CD4-positive, alpha-beta T cell treated with Interleukin-6 for 4 hours (primary cell): ENCODE results near the gene NSUN6.
"Not testable (repeated sequence)": the region's sequence is repeated elsewhere in the genome, so short reads cannot be mapped to it uniquely, and the experiment has no call there.

Source experiments
- DNase-seq: peaks from one replicate; pipeline ENCODE4 v3.0.0-alpha.2; 2020; ENCODE audit warnings: mixed read lengths

Gene NSUN6

DNA sequence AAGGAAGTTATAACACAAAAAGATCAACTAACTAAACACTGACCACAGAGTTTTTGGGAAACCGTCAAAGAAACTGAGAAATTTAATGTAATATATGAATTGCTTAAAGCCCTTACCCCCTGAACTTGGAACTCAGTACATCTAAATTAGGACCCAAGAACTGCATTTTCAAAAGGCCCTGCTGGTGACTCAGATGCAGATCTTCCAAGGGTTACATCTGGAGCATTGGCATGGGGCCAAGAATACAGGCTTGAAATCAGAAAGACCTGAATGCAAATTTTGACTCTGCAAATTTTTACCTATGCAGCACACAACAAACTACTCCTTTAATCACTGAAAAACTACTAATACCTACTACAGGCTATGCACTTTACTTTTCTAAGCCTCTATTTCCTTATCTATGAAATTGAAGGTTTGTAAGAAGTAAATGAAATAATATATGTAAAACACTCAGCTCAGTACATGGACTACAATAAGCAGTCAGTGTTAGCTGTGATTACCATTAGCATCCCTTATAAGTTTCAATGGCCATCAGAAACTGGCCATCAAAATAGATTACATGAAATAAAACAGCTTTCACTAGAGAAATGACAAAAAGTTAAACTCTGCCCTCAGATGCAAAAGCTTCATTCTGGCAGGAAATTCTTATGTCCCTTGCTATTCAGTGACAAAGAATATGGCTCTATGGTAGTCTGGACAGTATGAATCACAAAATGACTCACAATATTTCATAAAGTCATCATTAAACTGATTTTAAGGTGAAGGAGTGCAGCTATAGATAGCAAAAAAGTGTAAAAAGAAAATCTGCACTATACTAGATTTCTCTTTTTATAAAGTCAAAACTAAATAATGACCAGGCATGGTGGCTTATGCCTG is 43.6 kb downstream of the NSUN6 start:
- no peak for DNase-seq

DNA sequence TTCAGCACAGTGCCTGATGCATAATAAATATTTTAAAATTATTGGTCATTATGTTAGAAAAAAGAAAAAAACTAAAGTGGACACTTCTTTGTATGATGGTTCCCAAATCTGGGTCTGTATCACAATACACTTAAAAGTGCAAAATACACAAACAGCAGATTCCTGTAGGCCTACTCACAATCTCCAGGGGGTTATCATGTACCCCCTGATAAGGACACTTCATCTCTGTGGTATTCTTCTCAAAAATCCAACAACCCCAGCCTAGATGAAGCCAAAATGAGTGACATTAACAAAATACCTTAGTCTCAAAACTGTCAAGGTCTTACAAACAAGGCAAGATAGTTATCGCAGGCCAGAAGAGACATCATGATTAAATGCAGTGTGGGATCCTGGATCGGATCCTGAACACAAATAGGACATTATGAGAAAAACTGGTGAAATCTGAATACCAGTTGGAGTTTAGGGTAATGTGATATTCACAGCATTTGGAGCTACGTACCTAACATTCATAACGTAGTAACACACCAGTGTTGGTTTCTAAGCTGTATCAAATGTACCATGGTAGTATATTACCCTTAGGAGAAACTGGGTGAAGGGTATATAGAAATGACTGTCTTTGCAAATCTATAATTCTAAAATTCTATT is 45.2 kb downstream of the NSUN6 start:
- DNase-seq, result no peak

DNA sequence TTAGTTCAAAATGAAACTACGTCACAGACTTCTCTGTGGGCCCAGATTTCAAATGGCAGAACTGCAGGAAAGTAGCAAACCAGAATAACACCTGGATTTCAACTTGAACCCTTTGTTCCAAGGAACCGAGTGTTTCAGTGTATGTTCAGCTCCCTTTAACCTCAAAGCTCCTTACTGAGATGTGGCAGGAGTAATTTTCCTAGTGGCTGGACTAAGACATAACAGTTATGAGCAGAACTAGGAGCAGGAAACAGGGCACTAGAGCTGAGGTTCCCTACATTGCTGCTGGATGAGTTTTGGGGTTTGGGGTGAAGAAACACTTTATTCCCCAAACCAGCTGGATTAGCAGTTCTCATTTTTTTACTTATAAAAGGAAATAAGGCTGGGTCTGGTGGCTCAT is 50.1 kb downstream of the NSUN6 start:
- no peak for DNase-seq

DNA sequence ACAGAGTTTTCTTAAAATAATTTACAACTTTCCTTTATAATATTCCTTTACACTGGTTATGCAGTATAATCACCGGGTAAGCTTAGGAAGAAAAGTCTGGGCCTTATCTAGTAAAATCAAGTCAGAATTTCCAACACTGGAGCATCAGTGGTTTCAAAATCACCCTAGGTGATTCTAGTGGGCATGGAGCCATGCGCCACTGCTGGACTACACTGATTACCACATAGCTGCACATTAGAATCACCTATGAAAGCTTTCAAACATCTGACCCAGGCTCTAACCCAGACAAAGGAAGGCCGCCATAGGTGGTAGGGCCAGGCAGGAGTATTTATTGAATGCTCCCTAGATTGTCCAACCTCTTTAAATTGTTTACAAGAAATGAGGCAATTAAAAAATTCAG is 52.0 kb downstream of the NSUN6 start:
- no peak for DNase-seq

DNA sequence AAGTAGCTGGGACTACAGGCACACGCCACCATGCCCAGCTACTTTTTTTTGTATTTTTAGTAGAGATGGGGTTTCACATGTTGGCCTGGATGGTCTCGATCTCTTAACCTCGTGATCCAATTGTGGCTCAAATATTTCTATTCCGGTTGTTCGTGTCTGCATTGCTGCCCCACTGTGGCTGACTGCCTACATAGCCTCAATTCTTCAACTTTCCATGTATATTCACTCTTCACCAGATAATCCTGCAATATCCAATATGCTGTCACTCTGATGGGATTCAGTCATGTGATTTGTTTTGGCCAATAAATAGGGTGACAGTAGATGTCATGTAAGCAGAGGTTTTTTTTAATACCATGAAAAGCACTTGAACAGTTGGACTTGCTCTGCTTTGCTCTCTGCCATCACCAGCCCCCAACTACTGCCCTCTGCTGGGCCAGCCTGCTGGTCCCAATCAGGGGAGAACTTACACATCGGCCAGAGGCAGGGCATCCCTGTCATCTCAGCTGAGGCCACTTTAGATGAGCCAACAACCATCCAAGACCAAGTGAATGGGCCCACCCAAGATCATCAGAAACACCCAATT is 56.7 kb downstream of the NSUN6 start:
- DNase-seq, result no peak

DNA sequence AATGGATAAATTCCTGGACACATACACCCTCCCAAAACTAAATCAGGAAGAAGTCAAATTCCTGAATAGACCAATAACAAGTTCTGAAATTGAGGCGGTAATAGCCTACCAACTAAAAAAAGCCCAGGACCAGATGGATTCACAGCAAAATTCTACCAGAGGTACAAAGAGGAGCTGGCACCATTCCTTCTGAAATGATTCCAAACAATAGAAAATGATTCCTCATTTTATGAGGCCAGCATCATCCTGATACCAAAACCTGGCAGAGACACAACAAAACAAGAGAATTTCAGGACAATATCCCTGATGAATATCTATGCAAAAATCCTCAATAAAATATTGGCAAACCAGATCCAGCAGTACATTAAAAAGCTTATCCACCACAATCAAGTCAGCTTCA is 60.2 kb downstream of the NSUN6 start:
- not testable (repeated sequence) for DNase-seq

DNA sequence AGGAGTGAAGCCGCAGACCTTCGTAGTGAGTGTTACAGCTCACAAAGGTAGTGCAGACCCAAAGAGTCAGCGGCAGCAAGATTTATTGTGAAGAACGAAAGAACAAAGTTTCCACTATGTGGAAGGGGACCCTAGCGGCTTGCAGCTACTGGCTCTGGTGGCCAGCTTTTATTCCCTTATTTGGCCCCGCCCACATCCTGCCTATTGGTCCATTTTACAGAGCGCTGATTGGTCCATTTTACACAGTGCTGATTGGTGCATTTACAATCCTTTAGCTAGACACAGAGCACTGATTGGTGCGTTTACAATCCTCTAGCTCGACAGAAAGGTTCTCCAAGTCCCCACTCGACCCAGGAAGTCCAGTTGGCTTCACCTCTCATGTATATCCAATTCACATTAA is 64.8 kb downstream of the NSUN6 start:
- not testable (repeated sequence) for DNase-seq

DNA sequence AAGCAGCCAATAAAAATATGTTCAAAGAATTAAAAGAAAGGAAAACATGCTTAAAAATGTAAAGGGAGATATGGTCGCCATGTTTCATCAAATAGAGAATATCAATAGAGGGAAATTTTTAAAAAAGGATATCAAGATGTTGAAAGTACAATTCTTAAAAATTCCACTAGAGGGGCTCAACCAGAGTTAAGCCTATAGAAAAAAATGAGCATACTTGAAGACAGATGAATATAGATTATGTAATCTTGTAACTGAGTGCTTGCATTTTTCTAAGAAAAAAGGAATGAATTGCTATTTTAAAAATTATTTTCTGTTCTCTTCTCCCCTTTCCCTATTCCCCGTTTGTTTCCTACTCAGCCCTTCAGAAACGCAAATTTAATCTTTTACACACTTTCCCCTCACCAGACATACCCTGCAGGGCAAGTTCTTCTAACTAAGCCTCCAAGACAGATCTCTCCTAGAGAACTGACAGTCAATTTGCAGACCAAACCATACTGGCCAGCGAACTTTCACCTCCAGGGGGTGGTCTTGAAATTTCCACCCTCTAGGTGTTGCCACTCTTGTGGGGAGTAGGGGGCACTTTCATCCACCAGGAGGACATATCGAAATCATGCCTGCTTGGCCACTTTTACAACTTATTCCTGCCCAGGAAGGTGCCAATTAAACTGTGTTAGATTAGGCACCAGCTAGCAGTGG is 67.7 kb downstream of the NSUN6 start:
- no peak for DNase-seq

DNA sequence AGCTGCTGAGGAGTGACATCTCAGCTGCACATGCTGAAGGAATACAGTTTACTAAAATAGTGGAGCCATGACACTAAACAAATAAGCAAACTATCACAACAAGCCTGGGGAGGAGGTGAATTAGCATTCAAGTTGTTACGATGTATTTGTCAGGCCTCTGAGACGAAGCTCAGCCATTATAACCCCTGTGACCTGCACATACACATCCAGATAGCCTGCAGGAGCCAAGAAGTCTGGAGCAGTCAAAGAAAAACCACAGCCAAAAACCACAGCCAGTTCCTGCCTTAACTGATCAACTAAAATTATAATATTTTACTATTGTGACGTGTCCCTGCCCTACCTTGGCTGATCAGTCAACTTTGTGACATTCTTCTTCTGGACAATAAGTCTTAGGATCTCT is 68.6 kb downstream of the NSUN6 start:
- DNase-seq, result no peak

DNA sequence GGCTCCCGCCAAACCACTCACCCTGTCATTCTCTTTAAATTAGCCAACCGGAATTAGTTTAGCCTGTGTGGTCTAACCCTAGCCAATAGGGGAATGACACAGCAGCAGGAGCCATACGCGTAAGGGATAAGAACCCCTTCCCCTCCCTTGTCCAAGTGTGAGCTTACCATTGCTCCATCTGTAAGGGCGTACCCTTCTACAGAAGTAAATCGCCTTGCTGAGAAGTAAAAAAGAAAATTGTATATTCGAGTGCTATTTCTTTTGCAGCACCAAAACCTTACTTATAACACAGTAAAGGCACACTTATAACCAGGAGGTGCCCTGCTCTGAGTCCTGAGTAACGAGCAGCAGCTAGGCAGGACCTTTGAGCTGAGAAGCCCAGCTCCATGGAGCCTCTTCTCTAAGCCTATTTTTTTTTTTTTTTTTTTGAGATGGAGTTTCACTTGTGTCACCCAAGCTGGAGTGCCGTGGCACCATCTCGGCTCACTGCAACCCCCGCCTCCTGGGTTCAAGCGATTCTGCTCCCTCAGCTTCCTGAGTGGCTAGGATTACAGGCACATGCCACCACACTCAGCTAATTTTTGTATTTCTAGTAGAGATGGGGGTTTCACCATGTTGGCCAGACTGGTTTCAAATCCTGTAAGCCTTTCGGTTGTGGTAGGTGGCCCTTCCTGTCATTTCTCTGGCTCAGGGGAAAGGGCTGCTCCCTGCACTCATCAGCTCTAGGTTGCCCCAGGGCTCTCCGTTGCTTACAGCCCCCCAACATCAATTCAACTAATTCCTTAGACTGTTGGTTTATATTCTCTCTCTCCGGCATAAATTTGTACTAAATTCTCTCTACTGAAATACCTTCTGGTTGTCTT is 73.3 kb downstream of the NSUN6 start:
- no peak for DNase-seq

DNA sequence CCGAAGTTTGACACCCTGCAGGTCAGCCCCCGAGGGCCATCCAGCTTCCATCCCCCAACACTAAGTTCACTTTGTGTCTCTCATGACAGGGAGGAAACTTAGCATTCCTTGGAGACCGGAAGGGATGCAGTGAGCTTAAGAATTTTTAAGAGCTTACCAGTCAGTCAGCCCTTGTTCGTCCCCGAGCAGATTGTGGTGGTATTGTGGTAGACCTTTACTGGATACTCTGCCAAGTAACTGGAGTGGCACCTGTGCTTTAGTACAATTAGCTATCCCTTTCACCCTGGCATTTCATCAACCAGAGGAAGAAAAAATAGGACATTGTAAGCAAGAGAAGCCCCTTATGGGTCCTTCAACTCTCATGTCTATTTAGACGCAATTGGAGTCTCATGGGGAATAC is 74.8 kb downstream of the NSUN6 start:
- DNase-seq, result no peak

DNA sequence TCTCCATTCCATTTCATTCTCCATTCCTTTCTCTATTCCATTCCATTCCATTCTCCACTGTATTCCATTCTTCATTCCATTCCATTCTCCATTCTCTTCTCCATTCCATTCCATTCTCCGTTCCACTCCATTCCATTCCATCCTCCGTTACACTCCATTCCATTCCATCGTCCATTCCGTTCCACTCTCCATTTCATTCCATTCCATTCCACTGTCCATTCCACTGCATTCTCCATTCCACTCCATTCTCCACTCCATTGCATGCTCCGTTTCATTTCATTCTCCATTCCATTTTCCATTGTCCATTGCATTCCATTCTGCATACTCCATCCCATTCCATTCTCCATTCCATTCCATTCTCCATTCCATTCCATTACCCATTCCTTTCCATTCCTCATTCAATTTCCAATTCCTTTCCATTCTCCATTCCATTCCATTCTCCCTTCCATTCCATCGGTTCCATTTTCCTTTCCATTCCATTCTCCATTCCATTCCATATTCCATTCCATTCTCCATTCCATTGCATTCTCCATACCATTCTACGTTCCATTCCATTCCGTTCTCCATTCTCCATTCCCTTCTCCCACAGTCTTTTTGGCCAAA is 78.3 kb downstream of the NSUN6 start:
- no peak for DNase-seq

DNA sequence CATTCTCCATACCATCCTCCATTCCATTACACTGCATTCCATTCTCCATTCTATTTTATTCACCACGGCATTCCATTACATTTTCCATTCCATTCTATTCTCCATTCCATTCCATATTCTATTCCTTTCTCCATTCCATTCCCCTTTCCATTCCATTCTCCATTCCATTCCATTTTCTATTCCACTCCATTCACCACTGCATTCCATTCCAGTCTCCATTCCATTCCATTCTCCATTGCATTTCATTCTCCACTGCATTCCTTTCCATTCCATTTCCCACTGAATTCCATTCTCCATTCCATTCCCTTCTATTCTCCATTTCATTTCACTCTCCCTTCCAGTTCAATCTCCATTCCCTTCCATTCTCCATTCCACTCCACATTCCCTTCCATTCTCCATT is 79.6 kb downstream of the NSUN6 start:
- DNase-seq, result no peak

DNA sequence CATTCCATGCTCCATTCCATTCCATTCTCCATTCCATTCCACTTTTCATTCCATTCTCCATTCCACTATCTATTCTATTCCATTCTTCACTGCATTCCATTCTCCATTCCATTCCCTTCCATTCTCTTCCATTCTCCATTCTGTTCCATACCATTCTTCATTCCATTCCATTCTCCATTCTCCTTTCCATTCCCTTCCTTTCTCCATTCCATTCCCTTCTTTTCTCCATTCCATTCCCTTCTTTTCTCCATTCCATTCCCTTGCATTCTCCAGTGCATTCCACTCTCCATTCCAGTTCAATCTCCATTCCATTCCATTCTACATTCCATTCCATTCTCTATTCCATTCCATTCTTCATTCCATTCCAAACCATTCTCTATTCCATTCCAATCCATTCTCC is 80.3 kb downstream of the NSUN6 start:
- no peak for DNase-seq

DNA sequence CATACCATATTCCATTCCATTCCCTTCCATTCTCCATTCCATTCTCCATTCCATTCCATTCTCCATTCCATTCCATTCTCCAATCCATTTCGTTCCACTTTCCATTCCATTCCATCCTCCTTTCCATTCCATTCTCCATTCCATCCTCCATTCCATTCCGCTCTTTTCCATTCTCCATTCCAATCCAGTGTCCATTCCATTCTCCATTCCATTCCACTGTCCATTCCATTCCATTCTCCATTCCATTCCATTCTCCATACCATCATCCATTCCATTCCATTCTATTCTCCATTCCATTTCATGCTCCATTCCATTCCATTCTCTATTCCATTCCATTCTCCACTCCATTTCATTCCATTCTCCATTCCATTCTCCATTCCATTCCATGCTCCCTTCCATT is 81.0 kb downstream of the NSUN6 start:
- not testable (repeated sequence) for DNase-seq

DNA sequence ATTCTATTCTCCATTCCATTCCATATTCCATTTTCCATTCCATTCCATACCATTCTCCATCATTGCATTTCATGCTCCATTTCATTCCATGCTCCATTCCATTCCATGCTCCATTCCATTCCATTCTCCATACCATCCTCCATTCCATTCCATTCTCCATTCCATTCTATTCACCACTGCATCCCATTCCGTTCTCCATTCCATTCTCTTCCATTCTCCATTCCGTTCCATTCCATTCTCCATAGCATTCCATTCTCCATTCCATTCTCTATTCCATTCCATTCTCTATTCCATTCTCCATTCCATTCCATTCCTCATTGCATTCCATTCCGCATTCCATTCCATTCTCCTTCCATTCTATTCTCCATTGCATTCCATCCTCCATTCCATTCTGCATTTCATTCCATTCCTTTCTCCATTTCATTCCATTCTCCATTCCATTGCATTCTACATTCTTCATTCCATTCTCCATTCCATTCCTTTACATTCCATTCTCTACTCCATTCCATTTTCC is 84.0 kb downstream of the NSUN6 start:
- DNase-seq, result no peak

DNA sequence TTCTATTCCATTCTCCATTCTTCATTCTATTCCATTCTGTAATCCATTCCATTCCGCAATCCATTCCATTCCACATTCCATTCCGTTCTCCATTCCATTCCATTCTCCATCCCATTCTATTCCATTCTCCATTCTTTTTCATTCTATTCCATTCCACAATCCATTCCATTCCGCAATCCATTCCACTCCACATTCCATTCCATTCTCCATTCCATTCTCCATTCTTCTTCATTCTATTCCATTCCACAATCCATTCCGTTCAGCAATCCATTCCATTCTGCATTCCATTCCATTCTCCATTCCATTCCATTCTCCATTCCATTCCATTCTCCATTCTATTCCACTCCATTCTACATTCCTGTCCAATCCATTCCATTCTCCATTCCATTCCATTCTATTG is 85.2 kb downstream of the NSUN6 start:
- DNase-seq, result no peak

DNA sequence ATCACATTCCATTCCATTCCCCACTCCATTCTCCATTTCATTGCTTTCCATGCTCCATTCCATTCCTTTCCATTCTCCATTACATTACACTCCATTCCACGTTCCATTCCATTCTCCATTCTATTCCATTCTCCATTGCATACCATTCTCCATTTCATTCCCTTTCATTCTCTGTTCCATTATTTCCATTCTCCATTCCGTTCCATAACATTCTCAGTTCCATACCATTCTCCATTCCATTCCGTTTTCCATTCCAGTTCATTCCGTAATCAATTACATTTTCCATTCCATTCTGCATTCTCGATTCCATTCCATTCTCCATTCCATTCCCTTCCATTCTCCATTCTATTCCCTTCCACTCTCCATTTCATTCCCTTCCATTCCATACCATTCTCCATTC is 86.4 kb downstream of the NSUN6 start:
- DNase-seq, result no peak

DNA sequence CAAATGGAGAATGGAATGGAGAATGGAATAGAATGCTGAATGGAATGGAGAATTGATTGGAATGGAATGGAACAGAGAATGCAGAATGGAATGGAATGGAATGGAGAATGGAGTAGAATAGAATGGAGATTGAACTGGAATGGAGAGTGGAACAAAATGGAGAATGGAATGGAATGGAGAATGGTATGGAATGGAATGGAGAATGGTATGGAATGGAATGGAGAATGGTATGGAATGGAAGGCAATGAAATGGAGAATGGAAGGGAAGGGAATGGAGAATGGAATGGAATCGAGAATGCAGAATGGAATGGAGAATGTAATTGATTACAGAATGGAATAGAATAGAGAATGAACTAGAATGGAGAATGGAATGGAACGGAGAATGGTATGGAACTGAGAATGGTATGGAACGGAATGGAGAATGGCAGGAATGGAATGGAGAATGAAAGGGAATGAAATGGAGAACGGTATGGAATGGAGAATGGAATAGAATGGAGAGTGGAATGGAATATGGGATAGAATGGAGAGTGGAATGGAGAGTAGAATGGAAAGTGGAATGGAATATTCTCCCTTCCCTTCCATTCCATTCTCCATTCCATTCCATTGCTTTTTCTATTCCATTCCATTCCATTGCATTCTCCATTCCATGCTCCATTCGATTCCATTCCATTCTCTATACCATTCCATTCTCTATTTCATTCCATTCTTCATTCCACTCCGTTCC is 88.2 kb downstream of the NSUN6 start:
- DNase-seq, result no peak

DNA sequence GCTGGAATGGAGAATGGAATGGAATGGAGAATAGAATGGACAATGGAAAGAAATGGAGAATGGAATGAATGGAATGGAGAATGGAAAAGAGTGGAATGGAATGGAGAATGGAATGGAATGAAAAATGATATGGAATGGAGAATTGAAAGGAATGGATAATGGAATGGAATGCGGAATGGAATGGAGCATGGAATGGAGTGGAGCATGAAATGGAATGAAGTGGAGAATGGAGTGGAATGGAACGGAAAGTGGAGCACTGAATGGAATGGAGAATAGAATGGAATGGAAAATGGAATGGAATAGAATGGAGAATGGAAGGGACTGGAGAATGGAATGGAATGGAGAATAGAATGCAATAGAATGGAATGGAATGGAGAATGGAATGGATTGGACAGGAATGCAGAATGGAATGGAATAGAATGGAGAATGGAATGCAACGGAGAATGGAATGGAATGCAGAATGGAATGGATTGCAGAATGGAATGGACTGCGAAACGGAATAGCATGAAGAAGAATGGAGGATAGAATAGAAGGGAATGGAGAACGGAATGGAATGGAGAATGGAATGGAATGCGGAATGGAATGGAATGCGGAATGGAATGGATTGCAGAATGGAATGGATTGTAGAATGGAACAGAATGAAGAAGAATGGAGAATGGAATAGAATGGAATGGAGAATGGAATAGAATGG is 89.4 kb downstream of the NSUN6 start:
- no peak for DNase-seq

DNA sequence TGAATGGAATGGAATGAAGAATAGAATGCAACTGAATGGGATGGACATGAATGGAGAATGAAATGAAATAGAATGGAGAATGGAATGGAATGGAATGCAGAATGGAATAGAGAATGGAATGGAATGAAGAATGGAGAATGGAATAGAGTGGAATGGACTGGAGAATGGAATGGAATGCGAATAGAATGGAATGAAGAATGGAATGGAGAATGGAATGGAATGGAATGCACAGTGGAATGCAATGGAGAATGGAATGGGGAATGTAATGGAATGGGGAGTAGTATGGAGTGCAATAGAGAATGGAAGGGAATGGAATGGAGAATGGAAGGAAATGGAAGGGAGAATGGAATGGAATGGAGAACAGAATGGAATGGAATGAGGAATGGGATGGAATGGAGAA is 93.4 kb downstream of the NSUN6 start:
- DNase-seq, result no peak
